GM08714 (cell line): ENCODE results near the gene PRUNE1.
A peak's percentile ranks its signal among the peaks of the same experiment; 100 is the strongest.

ENCODE experiments used
- H3K4me3 ChIP-seq: fragments of 200-500 bp; sonication (Bioruptor generic); 2 replicates; pipeline ENCODE4 v1.5.1; 2014; ENCODE audit warnings: mild to moderate bottlenecking, low read length, inconsistent platforms
- ZNF274 ChIP-seq: IDR thresholded peaks from 2 replicates; pipeline ENCODE4 v1.6.1; 2012; ENCODE audit warnings: mild to moderate bottlenecking, low read depth, low read length

Gene PRUNE1

DNA sequence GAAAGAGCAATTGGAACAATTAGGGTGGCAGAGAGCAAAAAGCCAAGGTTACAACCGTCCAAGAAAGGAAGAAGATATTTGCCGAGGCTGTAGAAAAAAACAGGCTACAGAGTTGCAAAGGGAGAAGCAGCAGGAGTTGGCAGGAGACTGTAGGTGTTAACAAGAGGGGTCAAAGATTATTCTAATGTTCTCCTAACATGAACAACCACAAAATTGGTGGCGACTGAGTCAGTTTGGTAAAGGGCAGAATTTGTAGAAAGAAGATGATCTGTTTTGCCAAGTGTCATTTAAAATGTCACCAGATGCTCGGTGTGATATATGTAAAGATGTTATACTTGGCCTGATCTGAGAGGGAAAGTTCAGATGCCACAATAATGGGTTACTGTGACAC, 401 bp upstream of the PRUNE1 start:
- no peak for TF ChIP-seq ZNF274
- peak overlapping the region; percentile 4; the same call in 1 of the 2 replicates for H3K4me3 ChIP-seq

DNA sequence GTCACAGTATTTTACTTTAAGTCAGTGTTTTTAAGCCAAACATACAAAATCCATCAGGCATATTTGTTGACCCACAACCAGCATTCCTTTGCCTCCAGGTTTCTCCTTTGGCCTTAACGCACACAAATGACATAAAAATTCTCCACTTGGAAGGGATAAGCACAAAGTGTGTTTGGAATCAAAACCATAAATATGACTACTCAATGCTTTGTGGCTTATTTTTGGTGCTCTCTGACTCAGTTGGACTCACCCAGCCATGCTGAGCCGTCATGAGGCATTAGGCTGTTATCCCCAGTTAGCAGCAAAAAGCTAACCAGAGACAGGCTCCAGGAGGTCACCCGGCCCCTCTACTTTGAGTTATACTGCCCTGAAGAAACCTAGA, 948 bp downstream of the PRUNE1 start:
- H3K4me3 ChIP-seq: peak overlapping the region; percentile 79
- no peak for TF ChIP-seq ZNF274

DNA sequence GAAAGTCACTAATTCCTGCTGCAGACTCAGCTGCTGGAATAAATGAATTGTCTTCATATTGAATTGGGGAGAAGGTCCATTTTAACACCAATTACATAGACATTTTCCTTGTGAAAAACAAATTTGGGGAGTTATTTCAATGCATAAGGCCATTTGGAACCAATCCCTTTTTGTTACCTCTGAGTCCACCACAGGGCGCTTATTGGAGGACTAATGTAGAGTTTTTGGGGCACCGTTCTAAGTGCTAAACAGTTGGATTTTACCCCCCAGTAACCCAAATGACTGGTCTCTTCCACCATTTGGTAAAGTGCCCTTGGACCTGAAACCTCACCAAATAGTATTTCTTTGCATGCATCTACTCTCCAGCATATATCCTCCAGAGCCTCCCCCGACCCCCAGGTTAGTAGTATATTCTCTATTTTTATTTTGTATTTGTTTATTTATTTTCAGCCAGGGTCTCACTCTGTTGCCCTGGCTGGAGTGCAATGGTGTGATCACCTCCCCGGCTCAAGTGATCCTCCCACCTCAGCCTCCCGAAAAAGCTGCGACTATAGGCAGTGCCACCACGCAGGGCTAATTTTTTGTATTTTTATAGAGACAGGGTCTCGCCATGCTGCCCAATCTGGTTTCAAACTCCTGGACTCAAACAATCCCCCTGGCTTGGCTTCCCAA, 1.6 kb downstream of the PRUNE1 start:
- TF ChIP-seq ZNF274: no peak
- no peak overlapping the region for H3K4me3 ChIP-seq

DNA sequence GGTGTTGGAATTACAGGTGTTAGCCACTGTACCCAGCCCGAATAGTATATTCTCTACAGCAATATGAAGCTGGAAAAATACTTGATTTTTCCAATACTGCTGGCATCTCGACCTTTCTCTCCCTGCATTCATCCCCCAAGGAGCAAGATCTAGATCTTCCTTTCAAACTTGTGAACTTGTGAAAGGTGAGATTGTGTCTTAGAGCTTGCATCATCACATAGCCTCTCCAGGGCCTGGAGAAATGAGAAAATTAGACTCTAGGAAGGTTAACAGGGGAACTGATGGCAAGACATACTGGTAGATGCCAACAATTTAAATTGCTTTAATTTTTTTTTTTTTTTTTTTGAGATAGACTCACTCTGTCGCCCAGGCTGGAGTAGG, 2.1 kb downstream of the PRUNE1 start:
- no peak overlapping the region for H3K4me3 ChIP-seq
- TF ChIP-seq ZNF274: no peak

DNA sequence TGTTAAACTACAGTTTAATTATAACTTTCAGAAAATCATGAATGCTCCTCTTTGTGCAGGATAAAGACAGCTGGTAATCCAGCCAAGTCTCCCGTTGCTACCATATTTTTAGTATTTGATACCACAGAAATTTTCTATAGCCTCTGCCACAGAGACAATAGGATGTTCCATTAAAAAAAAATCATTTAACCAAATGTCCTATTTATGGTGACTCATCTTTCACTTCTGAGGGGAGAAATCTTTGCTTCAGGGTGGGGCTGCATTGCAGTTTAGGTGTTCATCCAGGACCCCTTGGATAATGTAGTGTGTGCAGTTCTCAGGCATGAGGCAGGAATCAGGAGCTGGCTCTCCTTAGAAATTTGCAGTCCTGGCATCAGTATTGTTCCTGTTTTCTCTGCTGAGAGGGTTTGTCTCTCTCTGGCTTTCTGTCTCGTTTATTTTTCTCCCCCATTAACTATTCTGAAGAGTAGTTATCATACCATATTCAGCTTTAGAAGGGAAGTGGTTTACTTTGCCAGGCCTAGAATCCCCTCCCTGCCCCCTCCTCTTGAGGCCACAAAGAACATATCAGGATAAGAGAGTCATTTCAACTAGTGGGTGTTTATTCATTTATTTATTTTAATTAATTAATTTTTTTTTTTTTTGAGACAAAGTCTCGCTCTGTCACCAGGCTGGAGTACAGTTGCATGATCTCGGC, 3.1 kb downstream of the PRUNE1 start:
- no peak overlapping the region for H3K4me3 ChIP-seq
- TF ChIP-seq ZNF274: no peak

DNA sequence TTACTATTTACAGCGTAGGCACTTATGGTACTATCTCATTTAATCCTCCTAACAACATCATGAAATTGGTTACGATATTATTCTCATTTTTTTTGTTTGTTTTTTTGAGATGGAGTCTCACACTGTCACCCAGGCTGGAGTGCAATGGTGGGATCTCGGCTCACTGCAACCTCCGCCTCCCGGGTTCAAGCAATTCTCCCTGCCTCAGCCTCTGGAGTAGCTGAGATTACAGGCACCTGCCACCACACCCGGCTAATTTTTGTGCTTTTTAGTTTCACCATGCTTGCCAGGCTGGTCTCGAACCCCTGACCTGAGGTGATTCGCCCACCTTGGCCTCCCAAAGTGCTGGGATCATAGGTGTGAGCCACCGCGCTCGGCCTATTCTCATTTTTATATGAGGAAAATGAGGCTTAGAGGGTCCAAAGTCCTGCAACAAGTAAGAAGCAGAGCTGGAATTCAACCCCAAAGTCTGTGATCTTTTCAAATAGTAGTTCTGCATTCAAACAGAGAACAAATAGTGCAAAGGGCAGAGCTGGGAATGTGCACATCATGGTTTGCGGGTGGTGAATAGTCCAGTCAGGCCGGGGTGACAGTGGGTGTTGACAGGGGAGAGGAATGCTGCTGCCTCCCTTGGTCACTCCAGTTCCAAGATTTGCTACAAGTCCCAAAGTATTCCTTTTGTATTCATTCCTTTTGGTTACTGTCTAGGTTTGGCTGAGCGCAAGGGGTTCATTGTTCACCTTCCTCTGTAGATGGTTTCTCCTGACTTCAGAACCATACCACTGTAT, 4.6 kb downstream of the PRUNE1 start:
- no peak for TF ChIP-seq ZNF274
- no peak overlapping the region for H3K4me3 ChIP-seq

DNA sequence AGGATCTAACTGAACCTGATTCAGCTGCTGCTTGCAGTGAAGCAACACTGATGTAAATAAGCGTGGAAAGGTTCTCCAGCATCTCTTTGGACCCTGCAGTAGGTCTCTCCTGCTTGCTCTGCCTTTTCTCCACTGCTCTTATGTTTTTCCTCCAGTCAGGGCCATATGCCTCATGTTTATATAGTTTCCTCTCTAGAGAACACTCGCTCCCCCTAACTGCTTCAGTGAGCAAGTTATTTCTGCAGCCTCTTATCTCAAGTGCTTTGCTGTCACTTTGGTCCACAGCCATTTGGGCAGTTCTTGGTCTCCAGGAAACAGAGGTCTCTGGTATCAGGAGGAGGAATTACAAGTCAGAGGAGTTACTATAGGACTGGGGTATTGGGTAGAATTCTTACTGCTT, 5.3 kb downstream of the PRUNE1 start:
- TF ChIP-seq ZNF274: no peak

DNA sequence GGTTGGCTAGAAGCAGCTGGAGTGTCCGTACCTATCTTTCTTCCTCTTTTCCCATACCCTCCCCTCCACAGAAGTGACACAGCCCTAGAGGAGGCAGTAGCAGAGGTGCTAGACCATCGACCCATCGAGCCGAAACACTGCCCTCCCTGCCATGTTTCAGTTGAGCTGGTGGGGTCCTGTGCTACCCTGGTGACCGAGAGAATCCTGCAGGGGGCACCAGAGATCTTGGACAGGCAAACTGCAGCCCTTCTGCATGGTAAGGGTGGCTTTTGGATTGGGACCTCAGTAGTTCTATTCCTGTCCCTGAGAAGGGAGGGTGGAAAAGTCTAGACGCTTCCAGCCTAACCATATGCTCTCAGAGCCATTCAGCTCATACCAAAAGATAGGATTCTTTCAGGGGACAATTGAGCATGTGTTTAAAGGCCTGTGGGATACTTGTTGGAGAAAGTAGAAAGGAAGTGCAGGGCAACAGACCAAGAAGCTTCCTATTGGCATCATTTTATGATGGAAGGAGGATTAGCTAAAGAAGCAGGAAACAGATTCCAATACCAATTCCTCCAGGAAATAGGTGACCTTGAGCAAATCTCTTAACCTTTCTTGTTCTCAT, 16.4 kb downstream of the PRUNE1 start:
- no peak for TF ChIP-seq ZNF274
- no peak overlapping the region for H3K4me3 ChIP-seq

More for the DNA sequence above, 5.3 kb downstream of the PRUNE1 start:
- H3K4me3 ChIP-seq: no peak overlapping the region

DNA sequence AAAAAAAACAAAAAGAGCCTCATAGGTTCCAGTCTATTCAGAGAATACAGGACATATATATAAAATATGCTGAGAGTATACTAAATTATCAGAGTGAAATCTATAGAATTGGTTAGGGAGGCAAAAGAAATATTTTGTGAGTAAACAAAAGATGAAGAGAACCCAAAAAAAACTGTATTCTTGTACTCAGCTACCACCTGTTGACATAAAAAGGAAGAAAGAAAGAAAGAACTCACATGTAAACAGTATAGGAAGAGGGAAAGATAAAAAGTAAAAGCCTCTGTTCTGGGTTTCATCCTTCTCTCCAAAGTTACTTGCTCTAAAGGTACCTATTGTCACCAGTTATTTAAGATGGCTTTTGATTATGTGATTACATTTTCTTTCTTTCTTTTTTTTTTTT, 18.2 kb downstream of the PRUNE1 start:
- no peak overlapping the region for H3K4me3 ChIP-seq
- no peak for TF ChIP-seq ZNF274

DNA sequence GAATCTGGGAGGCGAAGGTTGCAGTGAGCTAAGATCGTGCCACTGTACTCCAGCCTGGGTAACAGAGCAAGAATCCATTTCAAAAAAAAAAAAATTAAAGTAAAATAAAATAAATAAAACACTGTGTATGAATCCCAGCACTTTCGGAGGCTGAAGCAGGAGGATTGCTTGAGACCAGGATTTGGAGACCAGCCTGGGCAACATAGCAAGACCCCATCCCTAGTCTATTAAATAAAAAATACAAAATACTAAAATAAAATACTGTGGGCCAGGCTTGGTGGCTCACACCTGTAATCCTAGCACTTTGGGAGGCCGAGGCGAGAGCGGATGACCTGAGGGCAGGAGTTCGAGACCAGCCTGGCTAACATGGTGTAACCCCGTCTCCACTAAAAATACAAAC, 23.9 kb downstream of the PRUNE1 start:
- no peak for TF ChIP-seq ZNF274
- no peak overlapping the region for H3K4me3 ChIP-seq

DNA sequence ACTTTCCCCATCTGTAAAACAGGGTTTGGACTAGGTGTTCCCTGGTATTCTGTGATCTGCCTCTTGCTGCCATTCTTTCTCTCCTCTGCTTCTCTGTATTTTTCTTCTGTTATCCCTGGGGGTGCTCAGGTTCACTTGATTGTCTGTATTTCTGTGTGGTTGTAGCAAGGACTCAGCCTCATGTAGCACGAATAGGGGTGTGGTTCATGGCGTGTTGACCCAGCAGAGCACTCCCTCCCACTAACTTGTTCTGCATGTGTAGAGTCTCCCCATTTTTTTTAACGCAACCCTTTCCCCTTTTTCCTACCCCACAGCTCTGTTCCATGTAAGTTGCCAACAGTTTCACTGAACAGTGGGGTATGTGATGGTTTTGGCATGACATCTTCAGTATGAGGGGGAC, 26.9 kb downstream of the PRUNE1 start:
- no peak overlapping the region for H3K4me3 ChIP-seq
- no peak for TF ChIP-seq ZNF274

DNA sequence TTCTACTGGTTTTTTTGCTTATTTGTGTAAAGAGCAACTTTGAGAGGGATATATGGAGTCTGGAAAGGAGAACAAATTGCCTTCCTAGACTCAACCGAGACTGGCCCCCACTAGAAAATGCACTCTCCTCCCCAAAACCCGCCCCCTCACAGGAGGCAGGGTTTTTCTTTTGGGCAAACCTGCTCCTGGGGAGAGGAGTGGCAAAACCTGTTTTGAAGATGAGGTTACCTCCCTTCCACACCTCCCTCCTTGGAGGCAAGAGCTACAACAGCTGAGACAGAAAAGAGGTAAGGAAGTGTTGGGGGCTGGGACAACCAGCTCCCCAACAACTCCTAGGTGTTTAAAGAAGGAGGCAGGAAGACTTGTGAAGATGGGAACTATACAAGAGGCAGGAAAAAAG, 28.1 kb downstream of the PRUNE1 start, which contains the start of gene BNIPL:
Gene BNIPL, plus strand, starts transcription at position 231 of the 400 bp plus-strand sequence. Its CDS starts 140 bp downstream, at position 371.
- no peak within 1 kb of the TSS for H3K4me3 ChIP-seq
- TF ChIP-seq ZNF274: no peak

DNA sequence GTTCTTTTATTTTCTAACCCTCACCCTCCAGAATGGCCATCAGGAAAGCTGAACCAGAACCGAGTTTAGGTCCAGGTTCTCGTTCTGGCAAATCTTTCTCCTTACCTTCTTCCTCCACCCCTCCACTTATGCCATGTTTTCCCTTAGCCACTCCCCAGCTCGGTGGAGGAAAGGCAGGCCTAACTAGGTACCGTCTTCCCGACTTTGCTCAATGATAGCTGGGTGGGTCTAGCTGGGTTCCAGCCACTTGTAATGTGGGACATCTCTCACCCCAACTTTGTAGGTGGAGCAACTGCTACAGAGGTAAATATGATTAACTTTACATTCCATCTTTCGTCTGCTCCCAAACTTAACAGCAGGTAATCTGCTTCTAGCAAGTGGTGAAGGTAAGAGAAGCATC, 28.8 kb downstream of the PRUNE1 start:
- no peak for TF ChIP-seq ZNF274
- H3K4me3 ChIP-seq: no peak overlapping the region

DNA sequence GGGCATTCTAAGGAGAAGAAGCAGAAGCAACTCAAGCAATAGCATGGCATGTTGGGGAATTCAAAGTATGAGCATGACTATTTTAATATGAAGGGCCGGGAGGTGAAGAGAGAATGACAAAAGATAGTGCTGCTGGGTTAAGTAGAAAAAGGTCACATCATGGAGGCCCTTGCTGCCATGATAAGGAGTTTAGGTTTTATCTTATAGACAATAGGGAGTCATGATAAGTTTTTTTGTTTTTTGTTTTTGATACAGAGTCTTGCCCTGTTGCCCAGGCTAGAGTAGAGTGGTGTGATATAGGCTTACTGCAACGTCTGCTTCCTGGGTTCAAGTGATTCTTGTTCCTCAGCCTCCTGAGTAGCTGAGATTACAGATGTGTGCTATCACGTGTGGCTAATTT, 31.3 kb downstream of the PRUNE1 start:
- no peak for TF ChIP-seq ZNF274

More for the DNA sequence above, 31.3 kb downstream of the PRUNE1 start:
- no peak overlapping the region for H3K4me3 ChIP-seq
